GM19395 (cell line): Measurements from ENCODE around the gene ABHD17C.

Experiments used
- ATAC-seq: cut with Tn5 transposase; IDR thresholded peaks from one replicate; pipeline ENCODE4 v1.9.1; 2021; ENCODE audit warnings: mild to moderate bottlenecking, moderate library complexity; ENCODE audit not compliant: unreplicated experiment

Gene ABHD17C

GRCh38 chr15:80727596-80727995 is 32.5 kb downstream of the ABHD17C start:
- ATAC-seq = no peak

- no peak for ATAC-seq
These were observed 35.3 kb downstream of the ABHD17C start for GRCh38 chr15:80730387-80730786.

- ATAC-seq = no peak
These were observed 35.8 kb downstream of the ABHD17C start for GRCh38 chr15:80730926-80731325.

- ATAC-seq = no peak
These were observed 37.1 kb downstream of the ABHD17C start for GRCh38 chr15:80732167-80732566.

- ATAC-seq = no peak
These were observed 37.7 kb downstream of the ABHD17C start for GRCh38 chr15:80732818-80733217.

- no peak for ATAC-seq
These were observed 38.4 kb downstream of the ABHD17C start for GRCh38 chr15:80733460-80733859.

GRCh38 chr15:80735344-80735743 is 40.2 kb downstream of the ABHD17C start:
- no peak for ATAC-seq

- ATAC-seq = no peak
These were observed 41.5 kb downstream of the ABHD17C start for GRCh38 chr15:80736560-80736959.

- no peak for ATAC-seq
These were observed 44.8 kb downstream of the ABHD17C start for GRCh38 chr15:80739919-80740318.

GRCh38 chr15:80742081-80742480 is 47.0 kb downstream of the ABHD17C start:
- ATAC-seq = no peak

- ATAC-seq = no peak
These were observed 48.2 kb downstream of the ABHD17C start for GRCh38 chr15:80743189-80743833.

- ATAC-seq = no peak
These were observed 49.3 kb downstream of the ABHD17C start for GRCh38 chr15:80744415-80744814.

GRCh38 chr15:80744826-80745225 is 49.7 kb downstream of the ABHD17C start:
- no peak for ATAC-seq

- ATAC-seq = no peak
These were observed 50.8 kb downstream of the ABHD17C start for GRCh38 chr15:80745888-80746287.

GRCh38 chr15:80747317-80748053 is 52.4 kb downstream of the ABHD17C start:
- ATAC-seq = no peak

GRCh38 chr15:80749589-80749988 is 54.5 kb downstream of the ABHD17C start:
- ATAC-seq = no peak

GRCh38 chr15:80750575-80750974 is 55.5 kb downstream of the ABHD17C start:
- no peak for ATAC-seq

GRCh38 chr15:80752204-80752603 is 57.1 kb downstream of the ABHD17C start:
- no peak for ATAC-seq

- ATAC-seq = no peak
These were observed 58.1 kb downstream of the ABHD17C start for GRCh38 chr15:80753161-80753560.

- no peak for ATAC-seq
These were observed 58.9 kb downstream of the ABHD17C start for GRCh38 chr15:80754014-80754413.

- no peak for ATAC-seq
These were observed 60.8 kb downstream of the ABHD17C start for GRCh38 chr15:80755885-80756284.

GRCh38 chr15:80758130-80758745 is 63.1 kb downstream of the ABHD17C start:
- ATAC-seq = no peak
